Gastrocnemius medialis (tissue), 4 donors: ENCODE data around the gene DIAPH1.

Source experiments
- CTCF ChIP-seq, 5 experiments: fragments of 450-650 bp in 3 of 5; fragments of 200-600 bp in 2 of 5; sonication (generic) in 2 of 5; IDR thresholded peaks in 4 of 5; conservative IDR thresholded peaks in 1 of 5; 1 replicate in 4 of 5; 2 replicates in 1 of 5; pipeline ENCODE4 v1.5.1; 2016 to 2019; ENCODE audit warnings: antibody characterized with exemption in 5 of 5, mild to moderate bottlenecking in 3 of 5, moderate library complexity in 3 of 5
- POLR2A ChIP-seq, 2 donors: fragments of 450-650 bp; IDR thresholded peaks; one replicate each; pipeline ENCODE4 v1.6.1; 2017; ENCODE audit warnings: antibody characterized with exemption in 2 of 2, mild to moderate bottlenecking in 2 of 2, moderate library complexity in 2 of 2

DNA sequence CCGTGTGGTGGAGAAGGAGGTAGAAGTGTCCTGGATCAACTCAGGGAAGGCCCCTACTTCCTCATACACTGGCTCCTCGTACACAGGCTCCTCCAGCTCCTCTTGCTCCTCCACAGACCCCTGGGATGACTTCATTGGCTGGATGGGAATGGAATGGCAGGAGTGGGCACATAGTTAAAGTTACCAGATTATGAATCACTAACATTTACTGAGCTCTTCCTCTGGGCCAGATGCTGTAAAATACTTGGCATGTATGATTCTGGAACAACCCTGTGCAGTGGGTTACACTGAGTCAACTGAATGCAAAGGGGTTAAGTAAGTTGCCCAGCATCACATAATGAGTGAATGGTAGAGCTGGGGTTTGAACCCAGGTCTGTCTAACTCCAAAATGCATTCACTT lies 35.5 kb upstream of the DIAPH1 start:
- TF ChIP-seq CTCF (IDR thresholded peaks at IDR 0.05 in 4 of 5, conservative IDR thresholded peaks at IDR 0.05 in 1 of 5) (no peak), POLR2A (IDR thresholded peaks at IDR 0.05) (no peak)
